Epidermal melanocyte (primary cell): ENCODE results near the gene FREM3.
A peak's percentile ranks its signal among the peaks of the same experiment; 100 is the strongest.
"Not testable (repeated sequence)": the region's sequence is repeated elsewhere in the genome, so short reads cannot be mapped to it uniquely, and the experiment has no call there.

ENCODE experiments used
- DNase-seq: peaks from one replicate; pipeline ENCODE4 v3.0.0; 2011; ENCODE audit warnings: low spot score; ENCODE audit not compliant: insufficient read length

The FREM3 gene

GRCh38 chr4:143585548-143585947, 114.9 kb downstream of the FREM3 start:
- no peak for DNase-seq

- DNase-seq: no peak
These were observed 119.0 kb downstream of the FREM3 start for GRCh38 chr4:143581331-143581946.

GRCh38 chr4:143575331-143575730, 125.1 kb downstream of the FREM3 start:
- no peak for DNase-seq

GRCh38 chr4:143564472-143564871, 136.0 kb downstream of the FREM3 start:
- DNase-seq: no peak

GRCh38 chr4:143559757-143560147, 140.7 kb downstream of the FREM3 start:
- DNase-seq: no peak

GRCh38 chr4:143558823-143559756, 141.4 kb downstream of the FREM3 start:
- peak; percentile 33 for DNase-seq

GRCh38 chr4:143558286-143558685, 142.2 kb downstream of the FREM3 start:
- DNase-seq: no peak

GRCh38 chr4:143555676-143556075, 144.8 kb downstream of the FREM3 start:
- DNase-seq: no peak

GRCh38 chr4:143554728-143555597, 145.5 kb downstream of the FREM3 start:
- DNase-seq: no peak

GRCh38 chr4:143549928-143550327, 150.5 kb downstream of the FREM3 start:
- DNase-seq: no peak

- no peak for DNase-seq
These were observed 160.8 kb downstream of the FREM3 start for GRCh38 chr4:143539670-143540023.

- DNase-seq: no peak
These were observed 161.4 kb downstream of the FREM3 start for GRCh38 chr4:143538979-143539669.

GRCh38 chr4:143531788-143532491, 168.5 kb downstream of the FREM3 start:
- DNase-seq: no peak

- no peak for DNase-seq
These were observed 169.1 kb downstream of the FREM3 start for GRCh38 chr4:143531380-143531779.

GRCh38 chr4:143528046-143528445, 172.4 kb downstream of the FREM3 start:
- DNase-seq: not testable (repeated sequence)
